T47D (cell line): Measurements from ENCODE around the gene PTPA.

Experiments used
- DNase-seq, 2 experiments: peaks; one replicate each; pipeline versions ENCODE4 v3.0.0 to v3.0.0-alpha.2; 2011 to 2012; ENCODE audit warnings: low read depth in 1 of 2, low spot score in 1 of 2
- JUND ChIP-seq: IDR thresholded peaks from 2 replicates; pipeline ENCODE4 v1.6.1; 2012; ENCODE audit warnings: low read depth
- in situ Hi-C: cut with HindIII; loops from 2 replicates; pipeline ENCODE4 v1.10.0; 2016; ENCODE audit warnings: low sequenced_read_pairs, low pct_unique_long_range_greater_than_20kb

The PTPA gene

DNA sequence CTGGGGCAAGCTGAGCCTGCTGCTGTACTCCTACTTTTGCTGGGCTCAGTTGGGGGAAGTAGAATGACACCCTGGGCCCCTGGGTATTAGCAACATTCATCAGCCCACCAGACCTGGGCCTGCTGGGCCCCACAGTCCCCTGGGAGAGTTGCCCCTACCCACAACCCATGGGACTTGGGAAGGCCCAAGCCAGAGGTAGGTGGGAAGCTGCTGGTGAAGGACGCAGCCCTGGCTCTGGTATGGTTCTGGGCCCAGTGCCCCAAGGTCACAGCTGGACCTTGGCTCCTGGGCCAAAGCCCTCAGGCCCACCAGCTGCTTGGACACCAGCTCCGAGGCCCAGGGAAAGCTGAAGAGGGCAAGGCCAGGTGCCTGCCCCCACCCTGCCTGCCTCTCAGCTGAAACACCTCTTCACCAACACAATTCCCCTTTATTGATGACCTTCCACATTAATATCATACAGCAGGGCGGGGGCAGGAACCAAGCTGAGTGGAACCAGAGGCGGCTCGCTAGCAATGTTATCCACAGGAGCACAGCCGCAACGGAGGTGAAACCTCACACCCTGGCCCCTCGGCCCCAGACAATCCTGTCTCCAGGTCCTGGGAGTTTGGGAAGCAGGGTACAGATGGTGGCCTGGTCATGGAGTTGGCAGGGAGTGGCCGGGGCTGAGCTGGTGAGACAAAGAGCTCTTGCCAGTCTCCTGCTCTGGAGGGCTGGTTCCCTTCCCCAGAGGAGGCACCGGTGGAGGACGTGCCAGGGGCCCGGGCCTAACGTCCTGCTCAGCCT, 16.6 kb upstream of the PTPA start:
- TF ChIP-seq JUND, result no peak
- in situ Hi-C loops, result no loop called here
- no peak for DNase-seq

DNA sequence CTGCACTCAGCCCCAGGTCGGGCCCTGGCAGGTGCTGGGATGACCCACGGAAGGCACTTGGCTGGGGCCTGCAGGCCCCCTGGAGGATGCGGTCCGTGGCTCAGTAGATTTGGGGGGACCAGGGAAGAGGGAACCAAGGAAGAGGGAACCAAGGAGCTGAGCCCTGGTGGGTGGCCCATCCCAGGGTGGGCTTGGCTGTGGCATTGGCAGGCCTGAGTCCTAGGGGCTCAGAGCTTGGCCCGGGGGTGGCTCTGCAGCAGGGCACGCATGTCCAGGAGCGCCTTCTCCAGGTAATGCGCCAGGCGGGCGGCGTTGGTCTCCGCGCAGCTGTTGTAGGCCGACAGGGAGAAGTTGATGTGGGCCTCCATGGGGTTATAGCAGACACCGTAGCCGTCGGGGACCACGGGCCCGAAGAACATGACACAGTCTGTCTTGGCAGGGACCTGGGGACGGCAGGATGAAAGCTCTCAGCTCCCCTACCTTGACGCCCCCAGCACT, 16.0 kb upstream of the PTPA start:
- no peak for TF ChIP-seq JUND
- in situ Hi-C loops, result no loop called here

GRCh38 chr9:129095908-129096307, 15.3 kb upstream of the PTPA start:
- in situ Hi-C loops, result no loop called here
- DNase-seq, result no peak
- TF ChIP-seq JUND, result no peak

More for the DNA sequence above, 16.0 kb upstream of the PTPA start:
- no peak for DNase-seq

- in situ Hi-C loops, result no loop called here
- TF ChIP-seq JUND, result no peak
- DNase-seq, result no peak
Measured at GRCh38 chr9:129097671-129098306, 13.4 kb upstream of the PTPA start.

DNA sequence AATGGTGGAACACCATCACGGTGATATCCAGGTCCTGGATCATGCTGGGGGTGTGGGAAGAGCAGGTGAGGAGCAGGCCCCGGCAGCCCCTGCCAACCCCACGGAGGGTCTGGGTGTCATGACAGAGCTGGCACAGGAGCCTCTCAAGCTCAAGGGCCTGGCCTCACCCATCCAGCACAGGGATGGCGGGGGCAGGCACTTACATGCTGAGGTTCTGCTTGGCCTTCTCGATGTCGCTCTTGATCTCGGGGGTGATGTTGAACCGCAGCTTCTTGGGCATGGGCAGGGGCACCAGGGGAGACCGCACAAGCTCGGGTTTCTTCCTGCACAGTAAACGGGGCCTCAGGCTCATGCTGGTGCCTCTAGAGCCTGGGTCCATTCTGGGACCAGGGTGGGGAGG, 12.9 kb upstream of the PTPA start:
- no peak for DNase-seq
- in situ Hi-C loops, result no loop called here
- no peak for TF ChIP-seq JUND

GRCh38 chr9:129100383-129101169, 10.6 kb upstream of the PTPA start:
- in situ Hi-C loops, result no loop called here
- no peak for TF ChIP-seq JUND
- no peak for DNase-seq

DNA sequence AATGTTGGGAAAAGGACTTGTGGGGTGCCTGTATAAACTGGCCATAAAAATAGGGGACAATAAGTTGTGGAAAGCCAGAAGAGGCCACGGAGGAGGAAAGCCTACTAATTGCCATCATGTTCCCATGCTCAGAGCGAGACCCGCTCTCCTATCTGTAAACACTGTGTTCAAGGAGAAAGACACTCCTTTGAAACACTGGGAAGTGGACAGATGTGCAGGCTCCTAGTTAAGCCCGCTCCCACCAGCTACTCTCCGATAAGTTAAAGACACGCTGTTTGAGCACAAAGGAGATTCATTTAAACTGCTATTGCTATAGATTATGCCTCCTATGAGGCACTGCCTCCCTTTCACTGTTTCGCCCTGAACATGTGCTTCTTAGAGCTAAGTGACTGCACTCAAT, 9.9 kb upstream of the PTPA start:
- no peak for TF ChIP-seq JUND
- no peak for DNase-seq
- in situ Hi-C loops, result no loop called here

DNA sequence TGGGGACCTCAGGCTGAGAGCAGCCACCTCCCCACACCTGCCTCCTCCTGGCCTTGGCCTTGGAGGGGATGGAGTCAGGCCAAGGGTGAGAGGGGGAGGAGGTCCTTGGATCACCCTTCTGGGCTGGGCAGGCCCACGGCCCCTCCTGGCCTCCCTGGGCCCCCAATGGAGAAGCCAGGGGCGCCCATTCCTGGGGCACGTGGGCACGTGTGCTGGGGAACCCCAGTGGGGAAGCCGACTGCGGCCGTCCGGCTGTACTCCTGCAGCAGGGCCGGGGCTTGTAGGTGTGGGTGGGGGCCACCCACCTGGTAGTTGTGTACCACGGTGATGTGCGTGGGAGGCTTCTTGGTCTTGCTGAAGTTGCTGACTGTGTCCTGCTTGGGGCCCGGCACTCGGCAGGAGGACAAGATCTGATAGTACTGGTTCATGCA, 9.1 kb upstream of the PTPA start:
- DNase-seq, result no peak
- no peak for TF ChIP-seq JUND
- in situ Hi-C loops, result no loop called here

DNA sequence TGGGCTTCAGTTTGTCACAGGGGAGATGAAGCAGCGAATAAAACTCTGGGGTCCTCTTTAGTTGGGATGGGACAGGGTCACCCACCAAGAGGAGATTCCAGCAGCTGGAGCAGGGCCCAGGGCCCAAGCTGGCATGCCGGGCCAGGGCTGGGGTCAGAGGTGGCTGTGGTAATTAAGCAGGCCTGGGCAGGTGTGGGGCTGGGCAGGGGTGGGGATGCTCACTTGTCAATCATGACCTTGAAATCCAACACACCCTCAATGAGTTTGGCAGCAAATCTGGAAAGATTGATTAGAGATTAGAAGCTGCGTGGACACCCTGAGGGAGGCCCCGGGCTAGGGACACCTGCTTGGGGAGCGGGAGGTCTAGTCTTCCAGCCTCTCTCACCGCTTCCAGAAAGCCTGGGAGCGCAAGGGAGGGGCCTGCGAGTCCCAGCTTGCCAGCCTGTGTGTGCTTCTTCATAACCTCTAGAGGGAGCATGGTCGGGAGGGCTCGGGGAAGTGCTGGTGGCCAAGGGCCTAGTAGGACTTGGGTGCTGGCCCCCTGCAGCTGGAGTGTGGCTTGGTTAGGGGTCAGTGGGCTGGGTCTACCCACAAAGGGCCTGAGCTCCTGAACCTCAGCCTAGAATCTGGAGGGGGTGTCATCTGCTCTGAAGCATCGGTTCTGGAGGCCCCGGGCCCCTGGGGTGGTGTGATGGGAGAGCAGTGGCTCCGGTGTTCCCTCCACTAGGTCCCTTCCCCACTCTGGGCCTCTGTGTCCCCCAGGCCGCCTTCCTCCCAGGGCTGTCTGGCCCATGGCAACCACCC, 8.2 kb upstream of the PTPA start:
- peak; percentile 90 to 92 for DNase-seq
- in situ Hi-C loops, result no loop called here
- TF ChIP-seq JUND, result no peak

GRCh38 chr9:129103595-129103965, 7.6 kb upstream of the PTPA start:
- in situ Hi-C loops, result no loop called here
- no peak for TF ChIP-seq JUND
- no peak for DNase-seq

DNA sequence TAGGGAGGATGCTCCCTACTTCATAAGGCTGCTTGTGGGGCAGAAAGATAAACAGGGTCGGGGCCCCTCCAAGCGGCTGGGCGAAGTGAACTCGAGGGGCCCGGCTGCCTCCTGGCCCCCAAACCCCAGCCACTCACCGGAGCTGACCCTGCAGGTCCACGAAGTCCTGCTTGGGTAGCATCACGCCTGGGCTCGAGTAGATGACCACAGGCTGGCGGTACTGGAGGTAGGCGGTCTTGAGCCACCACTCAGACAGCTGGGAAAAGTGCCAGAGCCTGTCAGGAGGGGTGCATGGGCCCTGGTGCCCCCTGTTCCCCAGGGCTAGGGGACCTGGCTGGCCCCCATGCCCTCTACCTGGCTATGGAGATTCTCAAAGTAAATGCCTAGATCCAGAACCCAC, 7.2 kb upstream of the PTPA start:
- in situ Hi-C loops, result no loop called here

DNA sequence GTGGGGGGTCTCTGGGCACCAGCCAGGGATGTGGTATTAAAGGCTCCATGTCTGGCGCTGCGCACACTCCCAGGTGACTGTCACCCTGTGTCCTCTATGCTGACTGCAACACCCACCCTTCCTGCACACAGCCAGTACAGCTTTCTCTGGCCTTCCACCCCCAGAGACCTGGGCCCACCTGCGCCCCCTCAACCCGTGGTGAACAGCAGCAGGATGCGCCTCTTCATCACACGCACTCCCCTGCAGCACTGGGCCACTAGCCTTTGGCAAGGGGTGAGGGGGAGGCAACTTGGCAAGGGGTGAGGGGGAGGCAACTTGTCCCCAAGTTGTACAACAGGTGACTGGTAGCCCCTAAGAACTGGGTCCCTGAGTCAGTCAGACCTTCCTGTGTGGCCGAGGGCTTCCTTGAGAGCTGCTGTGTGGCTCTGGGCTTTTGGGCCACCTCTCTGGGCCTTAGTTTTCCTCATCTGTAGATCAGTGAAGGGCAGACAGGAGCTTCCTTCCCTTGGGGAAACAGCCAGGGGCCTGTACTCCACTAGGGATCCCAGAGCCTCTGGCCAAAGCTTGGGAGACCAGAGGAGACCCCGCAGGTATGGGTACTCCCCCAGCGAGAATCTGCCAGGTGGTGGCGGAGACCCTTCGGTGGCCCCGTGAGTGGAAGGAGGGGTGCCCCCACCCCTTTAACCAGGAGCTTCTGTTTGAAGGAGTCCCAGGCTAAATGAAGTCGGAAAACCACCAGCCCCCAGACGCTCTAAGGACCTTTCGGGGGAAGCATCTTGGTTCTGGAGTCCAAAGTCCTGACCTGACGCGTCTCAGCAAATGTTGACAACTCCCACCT, 5.1 kb upstream of the PTPA start:
- TF ChIP-seq JUND, result no peak
- in situ Hi-C loops, result no loop called here
- no peak for DNase-seq

More for the DNA sequence above, 7.2 kb upstream of the PTPA start:
- no peak for TF ChIP-seq JUND
- no peak for DNase-seq
